ENCODE results near the gene MIEF1.

The MIEF1 gene

GRCh38 chr22:39514373-39514973, 12.4 kb downstream of the MIEF1 start:
- TF ChIP-seq CTCF (IDR thresholded peaks at IDR 0.05; ENCODE audit: low read length, missing control alignments): peak; percentile 78
- no peak overlapping the region for H3K4me3 ChIP-seq (replicated peaks; ENCODE audit: low read depth, low read length)
- DNase-seq (ENCODE audit: low read depth): peak; percentile 62

DNA sequence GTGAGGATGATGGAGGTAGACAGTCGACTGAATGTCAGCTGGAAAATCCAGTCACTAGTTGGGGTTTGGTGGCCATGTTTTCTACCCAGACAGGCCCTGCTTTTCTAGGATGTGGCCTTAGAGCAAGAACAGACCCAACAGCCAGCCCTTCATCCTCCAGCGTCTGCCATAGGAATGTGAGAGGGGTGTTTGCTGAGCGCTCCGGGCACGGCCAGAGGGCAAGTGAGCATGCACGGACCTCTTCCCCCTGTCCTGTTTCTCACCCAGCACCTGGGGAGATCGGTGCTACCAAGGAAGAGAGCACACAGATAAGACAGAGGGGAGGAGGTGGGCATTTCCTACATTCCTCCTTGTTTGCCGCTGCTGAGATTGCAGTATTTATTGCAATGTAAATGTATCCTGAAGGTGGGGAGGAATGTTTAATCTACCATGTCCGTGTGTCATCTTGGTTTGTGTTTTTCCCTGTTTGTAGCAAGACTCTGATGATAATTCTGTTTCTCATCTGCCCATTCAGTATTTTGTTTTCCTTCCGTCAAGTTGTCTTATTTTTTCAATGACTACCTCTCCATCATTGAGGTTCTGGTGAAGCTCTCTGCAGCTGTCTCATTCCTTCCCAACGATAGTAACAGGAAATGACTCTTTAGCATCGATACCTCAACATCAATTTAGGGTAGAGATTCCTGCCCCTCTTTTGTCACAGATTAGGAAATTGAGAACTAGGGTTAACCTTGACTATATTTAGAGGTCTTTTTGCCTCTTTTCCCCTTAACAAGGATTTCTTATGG, 13.4 kb downstream of the MIEF1 start:
- no peak overlapping the region for H3K4me3 ChIP-seq (replicated peaks; ENCODE audit: low read depth, low read length)
- no peak for DNase-seq (ENCODE audit: low read depth)
- no peak for TF ChIP-seq CTCF (IDR thresholded peaks at IDR 0.05; ENCODE audit: low read length, missing control alignments)

- no peak for TF ChIP-seq CTCF (IDR thresholded peaks at IDR 0.05; ENCODE audit: low read length, missing control alignments)
- H3K4me3 ChIP-seq (replicated peaks; ENCODE audit: low read depth, low read length): no peak overlapping the region
- no peak for DNase-seq (ENCODE audit: low read depth)
Measured at GRCh38 chr22:39517470-39517869, 15.4 kb downstream of the MIEF1 start.

DNA sequence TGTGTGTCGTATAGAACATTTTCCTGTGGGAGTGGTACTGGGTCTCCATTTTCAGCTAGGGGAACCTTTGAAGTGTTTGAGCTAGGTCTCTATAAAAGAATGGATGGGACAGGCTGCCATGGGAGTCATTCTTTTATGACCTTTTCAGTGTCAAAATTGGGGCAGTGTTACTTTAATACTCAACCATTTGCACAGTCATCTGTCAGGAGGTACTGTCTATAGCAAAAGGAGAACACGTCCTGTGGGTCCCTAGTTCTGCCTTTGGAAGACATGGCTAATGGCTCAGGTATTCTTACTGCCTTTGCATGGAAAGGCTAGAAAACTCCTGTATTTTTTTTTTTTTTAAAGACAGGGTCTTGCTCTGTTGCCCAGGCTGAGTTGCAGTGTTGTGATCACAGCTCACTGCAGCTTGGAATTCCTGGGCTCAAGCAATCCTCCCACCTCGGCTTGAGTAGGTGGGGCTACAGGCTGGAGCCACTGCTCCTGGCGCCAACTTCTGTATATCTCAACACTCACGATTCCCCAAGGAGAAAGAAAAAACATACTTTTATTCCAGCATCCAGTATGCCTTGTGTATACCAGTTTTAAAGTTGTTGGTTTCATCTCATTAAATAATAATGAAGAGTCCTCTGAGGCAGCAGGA, 16.2 kb downstream of the MIEF1 start:
- peak; percentile 56 for DNase-seq (ENCODE audit: low read depth)
- no peak overlapping the region for H3K4me3 ChIP-seq (replicated peaks; ENCODE audit: low read depth, low read length)
- no peak for TF ChIP-seq CTCF (IDR thresholded peaks at IDR 0.05; ENCODE audit: low read length, missing control alignments)

DNA sequence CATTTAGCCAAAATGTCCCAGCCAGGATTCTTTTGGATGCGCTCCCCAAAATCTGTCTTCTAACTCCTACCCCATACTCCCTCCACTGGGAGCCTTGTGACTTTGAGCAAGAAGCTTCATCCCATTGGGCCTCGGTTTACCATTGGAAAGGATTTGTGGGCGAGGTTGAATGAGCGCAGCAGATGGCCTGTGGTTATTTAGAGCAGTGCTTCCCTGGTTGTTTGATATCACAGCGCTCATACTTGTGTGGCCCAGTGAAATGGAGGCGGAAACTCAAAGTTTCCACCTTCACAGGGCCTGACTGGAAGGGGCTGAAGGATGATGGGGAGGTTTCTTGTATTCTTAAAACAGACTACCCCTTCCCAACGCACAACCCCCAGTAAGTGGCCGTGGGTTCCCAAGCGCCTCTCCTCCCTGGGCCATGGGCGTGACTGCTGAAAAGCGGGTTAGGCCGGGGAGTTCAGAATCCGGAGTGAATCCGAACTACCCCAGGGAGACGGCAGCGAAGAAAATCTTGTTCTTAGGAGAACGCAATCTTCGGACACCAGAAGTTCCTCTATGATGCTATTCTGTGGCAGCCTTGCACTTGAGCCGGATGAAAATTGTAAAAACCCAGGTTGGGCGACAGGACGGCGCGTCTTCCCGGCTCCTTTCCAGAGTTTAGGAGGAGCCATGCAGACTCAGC, 17.0 kb downstream of the MIEF1 start:
- peak; percentile 51 for DNase-seq (ENCODE audit: low read depth)
- no peak for TF ChIP-seq CTCF (IDR thresholded peaks at IDR 0.05; ENCODE audit: low read length, missing control alignments)

DNA sequence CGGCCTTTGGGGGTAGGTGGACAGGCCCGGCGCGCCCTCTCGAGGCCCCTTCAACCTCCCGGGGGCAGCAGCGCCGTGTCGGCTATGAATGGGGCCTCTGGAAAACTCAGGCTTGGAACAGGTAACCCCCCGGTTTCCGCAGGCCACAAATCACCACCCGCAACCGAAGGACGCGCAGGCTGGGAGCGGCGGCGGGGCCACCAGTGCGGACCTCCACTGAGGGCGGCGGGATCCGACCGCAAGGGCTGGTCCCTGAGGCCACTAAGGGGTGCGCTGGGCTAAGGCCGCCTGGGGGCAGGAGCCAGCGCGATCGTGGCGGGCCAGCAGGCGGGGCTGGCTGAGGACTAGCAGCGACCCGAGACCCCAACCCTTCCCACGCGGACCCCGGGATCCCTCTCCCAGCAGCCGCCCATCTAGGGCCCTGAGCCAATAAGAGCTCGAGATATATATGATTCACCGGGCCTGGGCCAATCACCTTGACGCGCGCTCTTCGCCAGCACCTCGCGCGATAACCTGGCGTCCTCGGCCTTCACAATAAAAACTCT, 17.7 kb downstream of the MIEF1 start:
- no peak for DNase-seq (ENCODE audit: low read depth)
- peak; percentile 15 for TF ChIP-seq CTCF (IDR thresholded peaks at IDR 0.05; ENCODE audit: low read length, missing control alignments)
- H3K4me3 ChIP-seq (replicated peaks; ENCODE audit: low read depth, low read length): peak overlapping the region; percentile 97

More for the DNA sequence above, 17.0 kb downstream of the MIEF1 start:
- peak overlapping the region; percentile 97 for H3K4me3 ChIP-seq (replicated peaks; ENCODE audit: low read depth, low read length)
